ENCODE measurements around the gene FBXL20. TPM values are rescaled to one million over a fixed set of nuclear protein-coding genes. Genes with fewer than 3 reads are reported as not detected.
A peak's percentile ranks its signal among the peaks of the same experiment; 100 is the strongest.
"Not testable (repeated sequence)": the region's sequence is repeated elsewhere in the genome, so short reads cannot be mapped to it uniquely, and the experiment has no call there.

FBXL20 gene
- total RNA-seq, 1 donor from 2014 or later, result 12.7 TPM

GRCh38 chr17:39399791-39400190, 1.6 kb downstream of the FBXL20 start:
- no peak for ATAC-seq
- DNase-seq (ENCODE audit: missing footprints), result no peak
- intact Hi-C loops (cut with DNase I), result loop anchor here (5.0 kb wide), 2 partner anchors 63 to 122 kb away; partner anchors contain the start of gene CDK12

GRCh38 chr17:39393736-39394135, 7.7 kb downstream of the FBXL20 start:
- ATAC-seq, result no peak
- intact Hi-C loops (cut with DNase I), result no loop called here
- DNase-seq (ENCODE audit: missing footprints), result no peak

- no peak for ATAC-seq
- DNase-seq (ENCODE audit: missing footprints), result no peak
- intact Hi-C loops (cut with DNase I), result no loop called here
Observed at GRCh38 chr17:39391448-39391847, 10.0 kb downstream of the FBXL20 start.

GRCh38 chr17:39385040-39385439, 16.4 kb downstream of the FBXL20 start:
- ATAC-seq, result no peak
- intact Hi-C loops (cut with DNase I), result no loop called here

GRCh38 chr17:39380144-39380543, 21.3 kb downstream of the FBXL20 start:
- intact Hi-C loops (cut with DNase I), result no loop called here
- DNase-seq (ENCODE audit: missing footprints), result no peak
- ATAC-seq, result no peak

More at GRCh38 chr17:39385040-39385439, 16.4 kb downstream of the FBXL20 start:
- DNase-seq (ENCODE audit: missing footprints), result no peak

- ATAC-seq, result no peak
- DNase-seq (ENCODE audit: missing footprints), result no peak
- intact Hi-C loops (cut with DNase I), result no loop called here
Observed at GRCh38 chr17:39376434-39376833, 25.0 kb downstream of the FBXL20 start.

- ATAC-seq; DNase-seq (ENCODE audit: missing footprints); intact Hi-C loops (cut with DNase I): not testable (repeated sequence)
Observed at GRCh38 chr17:39367805-39368204, 33.6 kb downstream of the FBXL20 start.

- DNase-seq (ENCODE audit: missing footprints) (no peak), ATAC-seq (no peak)
- intact Hi-C loops (cut with DNase I), result no loop called here
Observed at GRCh38 chr17:39365872-39366271, 35.6 kb downstream of the FBXL20 start.

GRCh38 chr17:39365242-39365641, 36.2 kb downstream of the FBXL20 start:
- ATAC-seq, result peak; percentile 43
- no peak for DNase-seq (ENCODE audit: missing footprints)
- intact Hi-C loops (cut with DNase I), result no loop called here

- ATAC-seq, result no peak
- intact Hi-C loops (cut with DNase I), result no loop called here
- DNase-seq (ENCODE audit: missing footprints), result no peak
Observed at GRCh38 chr17:39364236-39365025, 37.0 kb downstream of the FBXL20 start.

GRCh38 chr17:39361064-39361463, 40.4 kb downstream of the FBXL20 start:
- DNase-seq (ENCODE audit: missing footprints), result no peak
- intact Hi-C loops (cut with DNase I), result no loop called here
- no peak for ATAC-seq

GRCh38 chr17:39360537-39360936, 40.9 kb downstream of the FBXL20 start:
- ATAC-seq (peak; percentile 53), DNase-seq (ENCODE audit: missing footprints) (no peak)
- intact Hi-C loops (cut with DNase I), result no loop called here

- ATAC-seq, result no peak
- intact Hi-C loops (cut with DNase I), result no loop called here
- no peak for DNase-seq (ENCODE audit: missing footprints)
Observed at GRCh38 chr17:39359994-39360393, 41.4 kb downstream of the FBXL20 start.

- DNase-seq (ENCODE audit: missing footprints), result no peak
- ATAC-seq, result no peak
- intact Hi-C loops (cut with DNase I), result no loop called here
Observed at GRCh38 chr17:39357986-39358385, 43.4 kb downstream of the FBXL20 start.

GRCh38 chr17:39357488-39357887, 43.9 kb downstream of the FBXL20 start:
- DNase-seq (ENCODE audit: missing footprints), result no peak
- ATAC-seq, result no peak
- intact Hi-C loops (cut with DNase I), result no loop called here

- DNase-seq (ENCODE audit: missing footprints) (no peak), ATAC-seq (no peak)
- intact Hi-C loops (cut with DNase I), result no loop called here
Observed at GRCh38 chr17:39352986-39353385, 48.4 kb downstream of the FBXL20 start.

- DNase-seq (ENCODE audit: missing footprints) (no peak), ATAC-seq (no peak)
- intact Hi-C loops (cut with DNase I), result no loop called here
Observed at GRCh38 chr17:39352511-39352910, 48.9 kb downstream of the FBXL20 start.

- DNase-seq (ENCODE audit: missing footprints) (no peak), ATAC-seq (no peak)
- intact Hi-C loops (cut with DNase I), result no loop called here
Observed at GRCh38 chr17:39351508-39351907, 49.9 kb downstream of the FBXL20 start.

- no peak for DNase-seq (ENCODE audit: missing footprints)
- ATAC-seq, result no peak
Observed at GRCh38 chr17:39349246-39349645, 52.2 kb downstream of the FBXL20 start.

GRCh38 chr17:39346863-39347262, 54.6 kb downstream of the FBXL20 start:
- intact Hi-C loops (cut with DNase I); ATAC-seq; DNase-seq (ENCODE audit: missing footprints): not testable (repeated sequence)

More at GRCh38 chr17:39349246-39349645, 52.2 kb downstream of the FBXL20 start:
- intact Hi-C loops (cut with DNase I), result no loop called here

GRCh38 chr17:39341541-39341940, 59.9 kb downstream of the FBXL20 start:
- intact Hi-C loops (cut with DNase I), result no loop called here

More at GRCh38 chr17:39341541-39341940, 59.9 kb downstream of the FBXL20 start:
- ATAC-seq, result no peak
- no peak for DNase-seq (ENCODE audit: missing footprints)
